Tibial artery (tissue), 4 donors: ENCODE measurements around the gene TRIM51.
"Not testable (repeated sequence)": the region's sequence is repeated elsewhere in the genome, so short reads cannot be mapped to it uniquely, and the experiment has no call there.

ENCODE experiments used
- DNase-seq, 2 donors: peaks; one replicate each; pipeline ENCODE4 v3.0.0-alpha.2; 2019
- H3K27ac ChIP-seq, 2 donors: fragments of 200-600 bp; sonication (generic) in 1 of 2; 1 replicate in 1 of 2; 2 replicates in 1 of 2; pipeline ENCODE4 v1.5.1; 2018 to 2019; ENCODE audit warnings: mild to moderate bottlenecking in 1 of 2
- H3K27me3 ChIP-seq, 2 donors: fragments of 200-600 bp; sonication (generic) in 1 of 2; one replicate each; pipeline versions ENCODE4 v1.5.1 to v1.6.0; 2016 to 2019
- H3K36me3 ChIP-seq, 3 donors: fragments of 200-600 bp; sonication (generic) in 2 of 3; one replicate each; pipeline ENCODE4 v1.5.1; 2016 to 2019; ENCODE audit warnings: mild to moderate bottlenecking in 2 of 3
- H3K4me1 ChIP-seq, 4 donors: fragments of 200-600 bp; sonication (generic) in 2 of 4; 1 replicate in 3 of 4; 2 replicates in 1 of 4; pipeline ENCODE4 v1.5.1; 2016 to 2019
- H3K4me3 ChIP-seq, 2 donors: fragments of 200-600 bp; sonication (generic) in 1 of 2; 1 replicate in 1 of 2; 2 replicates in 1 of 2; pipeline ENCODE4 v1.5.1; 2018 to 2019; ENCODE audit warnings: mild to moderate bottlenecking in 2 of 2
- H3K9me3 ChIP-seq, 3 donors: fragments of 200-600 bp; sonication (generic) in 1 of 3; one replicate each; pipeline ENCODE4 v1.5.1; 2016 to 2019
- CTCF ChIP-seq, 2 experiments: fragments of 200-600 bp in 1 of 2; fragments of 450-650 bp in 1 of 2; IDR thresholded peaks; one replicate each; pipeline ENCODE4 v1.5.1; 2017 to 2019; ENCODE audit warnings: antibody characterized with exemption in 2 of 2, mild to moderate bottlenecking in 1 of 2, moderate library complexity in 1 of 2
- intact Hi-C: fragments of 100-400 bp; cut with DNase I; formaldehyde crosslinking; loops from one replicate; pipeline ENCODE4 v1.15.0; 2023; ENCODE audit warnings: low total_unique reads

Gene TRIM51

GRCh38 chr11:55884995-55885394 lies 1.9 kb downstream of the TRIM51 start:
- H3K9me3 ChIP-seq, H3K27ac ChIP-seq, intact Hi-C loops, H3K27me3 ChIP-seq, H3K4me1 ChIP-seq, H3K4me3 ChIP-seq, H3K36me3 ChIP-seq, DNase-seq: not testable (repeated sequence)

GRCh38 chr11:55885481-55885880 lies 2.4 kb downstream of the TRIM51 start:
- H3K9me3 ChIP-seq, H3K27me3 ChIP-seq, intact Hi-C loops, H3K4me3 ChIP-seq, H3K27ac ChIP-seq, DNase-seq, H3K4me1 ChIP-seq, H3K36me3 ChIP-seq: not testable (repeated sequence)

GRCh38 chr11:55895216-55895615 lies 12.1 kb downstream of the TRIM51 start:
- H3K36me3 ChIP-seq: no peaks in the 10 kb centered on the region
- intact Hi-C loops: no loop called here
- DNase-seq: no peak
- no peak overlapping the region for H3K27ac ChIP-seq
- H3K27me3 ChIP-seq: no peaks in the 10 kb centered on the region
- no peaks in the 10 kb centered on the region for H3K9me3 ChIP-seq
- no peaks in the 10 kb centered on the region for H3K4me1 ChIP-seq
- TF ChIP-seq CTCF (IDR thresholded peaks at IDR 0.05): no peak
- no peak overlapping the region for H3K4me3 ChIP-seq

- intact Hi-C loops: no loop called here
- no peaks in the 10 kb centered on the region for H3K36me3 ChIP-seq
- H3K4me3 ChIP-seq: no peak overlapping the region
- no peak overlapping the region for H3K27ac ChIP-seq
- no peaks in the 10 kb centered on the region for H3K27me3 ChIP-seq
- TF ChIP-seq CTCF (IDR thresholded peaks at IDR 0.05): no peak
- no peaks in the 10 kb centered on the region for H3K4me1 ChIP-seq
- H3K9me3 ChIP-seq: no peaks in the 10 kb centered on the region
- no peak for DNase-seq
Observed at GRCh38 chr11:55902308-55902707, 19.2 kb downstream of the TRIM51 start.

GRCh38 chr11:55914482-55914881 lies 31.4 kb downstream of the TRIM51 start, which contains the start of gene OR5W2:
TSS of gene OR5W2 (minus strand) at chr11:55914582. CDS start at chr11:55914582, 0 bp downstream.
- no peak within 1 kb of the TSS for H3K27ac ChIP-seq
- H3K27me3 ChIP-seq: no peaks in the 10 kb centered on the region
- no peaks in the 10 kb centered on the region for H3K9me3 ChIP-seq
- H3K4me1 ChIP-seq: no peaks in the 10 kb centered on the region
- H3K36me3 ChIP-seq: no peaks in the 10 kb centered on the region
- no peak within 1 kb of the TSS for H3K4me3 ChIP-seq
- TF ChIP-seq CTCF (IDR thresholded peaks at IDR 0.05): no peak
- DNase-seq: no peak
- intact Hi-C loops: no loop called here

GRCh38 chr11:55920537-55920936 lies 37.4 kb downstream of the TRIM51 start:
- Histone ChIP-seq H3K4me1 (no peaks in the 10 kb centered on the region), H3K27me3 (no peaks in the 10 kb centered on the region), H3K9me3 (no peaks in the 10 kb centered on the region), H3K36me3 (no peaks in the 10 kb centered on the region), H3K4me3 (no peak overlapping the region), H3K27ac (no peak overlapping the region)
- intact Hi-C loops: no loop called here
- no peak for DNase-seq
- TF ChIP-seq CTCF (IDR thresholded peaks at IDR 0.05): no peak

GRCh38 chr11:55936300-55936699 lies 53.2 kb downstream of the TRIM51 start, which contains the start of gene OR5I1:
TSS of gene OR5I1 (minus strand) at chr11:55936400. CDS start at chr11:55936400, 0 bp downstream.
- TF ChIP-seq CTCF (IDR thresholded peaks at IDR 0.05): no peak
- intact Hi-C loops: no loop called here
- Histone ChIP-seq H3K4me3 (no peak within 1 kb of the TSS), H3K4me1 (no peaks in the 10 kb centered on the region), H3K36me3 (no peaks in the 10 kb centered on the region), H3K9me3 (no peaks in the 10 kb centered on the region), H3K27ac (no peak within 1 kb of the TSS), H3K27me3 (no peaks in the 10 kb centered on the region)
- DNase-seq: no peak
